Measurements from ENCODE around the gene DIP2C.

GRCh38 chr10:707456-707855, 18.0 kb upstream of the DIP2C start:
- TF ChIP-seq CTCF (IDR thresholded peaks at IDR 0.05), result no peak
- TF ChIP-seq EZH2 (IDR thresholded peaks at IDR 0.05; ENCODE audit: borderline replicate concordance, insufficient read depth, low read depth, low read length, poor library complexity, severe bottlenecking), result no peak
